ENCODE results near the gene SLC35D3. TPM values are rescaled to one million over a fixed set of nuclear protein-coding genes. Genes with fewer than 3 reads are reported as not detected.

The SLC35D3 gene
- total RNA-seq, 1 experiment from 2014 or later = not detected

Other genes with a start within 250 kb of the SLC35D3 start
- gene MAP3K5, start 129.8 kb upstream of the SLC35D3 start, total RNA-seq (2014; rRNA removed; shearing (Covaris generic); ENCODE audit: low replicate concordance) = 5.7 and 10.5 TPM in 2 replicates
- gene PEX7, start 99.7 kb upstream of the SLC35D3 start, total RNA-seq (2014; rRNA removed; shearing (Covaris generic); ENCODE audit: low replicate concordance) = 1.4 and 3.0 TPM in 2 replicates
- gene IL20RA, start 122.7 kb downstream of the SLC35D3 start, total RNA-seq (2014; rRNA removed; shearing (Covaris generic); ENCODE audit: low replicate concordance) = 0.03 TPM in 1 of 2 replicates, not detected in the other